Inflammatory macrophage treated with lipopolysaccharide for 1 hour (primary cell): ENCODE measurements around the gene IQGAP1.

Source experiments
- DNase-seq, 2 donors: peaks; one replicate each; pipeline ENCODE4 v3.0.0-alpha.2; 2020 to 2022

Gene IQGAP1

GRCh38 chr15:90387534-90388461 lies at the start of gene IQGAP1:
IQGAP1 (plus strand) TSS chr15:90388242; CDS start chr15:90388342, 100 bp downstream.
- peak; percentile 95 to 98 for DNase-seq

- DNase-seq, result no peak
Observed at GRCh38 chr15:90338532-90338931, 49.5 kb upstream of the IQGAP1 start.

- DNase-seq, result no peak
Observed at GRCh38 chr15:90340345-90340744, 47.7 kb upstream of the IQGAP1 start.

- DNase-seq, result peak; percentile 70 to 79
Observed at GRCh38 chr15:90343302-90343790, 44.7 kb upstream of the IQGAP1 start.

GRCh38 chr15:90344662-90345061 lies 43.4 kb upstream of the IQGAP1 start:
- peak; percentile 65 to 72 for DNase-seq

- DNase-seq, result peak; percentile 30 to 62
Observed at GRCh38 chr15:90345857-90346256, 42.2 kb upstream of the IQGAP1 start.

GRCh38 chr15:90347431-90348065 lies 40.5 kb upstream of the IQGAP1 start:
- peak; percentile 35 to 63 for DNase-seq

GRCh38 chr15:90348456-90348855 lies 39.6 kb upstream of the IQGAP1 start:
- DNase-seq, result no peak

- DNase-seq, result no peak
Observed at GRCh38 chr15:90349072-90349471, 39.0 kb upstream of the IQGAP1 start.

- no peak for DNase-seq
Observed at GRCh38 chr15:90349821-90350220, 38.2 kb upstream of the IQGAP1 start.

- no peak for DNase-seq
Observed at GRCh38 chr15:90351479-90352106, 36.4 kb upstream of the IQGAP1 start.

GRCh38 chr15:90352107-90352893 lies 35.7 kb upstream of the IQGAP1 start, which contains the start of gene ZNF774:
ZNF774 (plus strand) TSS chr15:90352284; CDS start chr15:90354661, 2,377 bp downstream.
- DNase-seq, result peak; percentile 91 to 99

GRCh38 chr15:90354986-90355385 lies 33.1 kb upstream of the IQGAP1 start:
- no peak for DNase-seq

GRCh38 chr15:90358124-90359033 lies 29.7 kb upstream of the IQGAP1 start:
- peak; percentile 44 to 69 for DNase-seq

- no peak for DNase-seq
Observed at GRCh38 chr15:90360746-90361145, 27.3 kb upstream of the IQGAP1 start.

- peak in 1 of 2 donors; percentile 33 for DNase-seq
Observed at GRCh38 chr15:90362936-90363212, 25.2 kb upstream of the IQGAP1 start.

GRCh38 chr15:90364251-90364650 lies 23.8 kb upstream of the IQGAP1 start:
- no peak for DNase-seq

- no peak for DNase-seq
Observed at GRCh38 chr15:90365414-90366055, 22.5 kb upstream of the IQGAP1 start.

GRCh38 chr15:90367576-90367975 lies 20.5 kb upstream of the IQGAP1 start:
- peak; percentile 74 to 84 for DNase-seq

- DNase-seq, result no peak
Observed at GRCh38 chr15:90375071-90375470, 13.0 kb upstream of the IQGAP1 start.

- DNase-seq, result peak in 1 of 2 donors; percentile 34
Observed at GRCh38 chr15:90376789-90377188, 11.3 kb upstream of the IQGAP1 start.
